Peyer's patch (tissue), 4 donors: ENCODE results near the gene ANKH.

Experiments used
- CTCF ChIP-seq, 6 experiments: fragments of 450-650 bp in 4 of 6; fragments of 200-600 bp in 2 of 6; sonication (generic) in 1 of 6; IDR thresholded peaks; one replicate each; pipeline ENCODE4 v1.5.1; 2017 to 2019; ENCODE audit warnings: antibody characterized with exemption in 6 of 6, mild to moderate bottlenecking in 3 of 6, moderate library complexity in 1 of 6
- POLR2A ChIP-seq, 2 donors: fragments of 450-650 bp; IDR thresholded peaks; one replicate each; pipeline ENCODE4 v1.5.1; 2017; ENCODE audit warnings: antibody characterized with exemption in 2 of 2, mild to moderate bottlenecking in 2 of 2, moderate library complexity in 2 of 2

GRCh38 chr5:14914623-14915260 lies 43.2 kb upstream of the ANKH start:
- TF ChIP-seq CTCF (IDR thresholded peaks at IDR 0.05), result no peak
- no peak for TF ChIP-seq POLR2A (IDR thresholded peaks at IDR 0.05)
